ENCODE data around the gene SRMS.
"Not testable (repeated sequence)": the region's sequence is repeated elsewhere in the genome, so short reads cannot be mapped to it uniquely, and the experiment has no call there.

The SRMS gene

DNA sequence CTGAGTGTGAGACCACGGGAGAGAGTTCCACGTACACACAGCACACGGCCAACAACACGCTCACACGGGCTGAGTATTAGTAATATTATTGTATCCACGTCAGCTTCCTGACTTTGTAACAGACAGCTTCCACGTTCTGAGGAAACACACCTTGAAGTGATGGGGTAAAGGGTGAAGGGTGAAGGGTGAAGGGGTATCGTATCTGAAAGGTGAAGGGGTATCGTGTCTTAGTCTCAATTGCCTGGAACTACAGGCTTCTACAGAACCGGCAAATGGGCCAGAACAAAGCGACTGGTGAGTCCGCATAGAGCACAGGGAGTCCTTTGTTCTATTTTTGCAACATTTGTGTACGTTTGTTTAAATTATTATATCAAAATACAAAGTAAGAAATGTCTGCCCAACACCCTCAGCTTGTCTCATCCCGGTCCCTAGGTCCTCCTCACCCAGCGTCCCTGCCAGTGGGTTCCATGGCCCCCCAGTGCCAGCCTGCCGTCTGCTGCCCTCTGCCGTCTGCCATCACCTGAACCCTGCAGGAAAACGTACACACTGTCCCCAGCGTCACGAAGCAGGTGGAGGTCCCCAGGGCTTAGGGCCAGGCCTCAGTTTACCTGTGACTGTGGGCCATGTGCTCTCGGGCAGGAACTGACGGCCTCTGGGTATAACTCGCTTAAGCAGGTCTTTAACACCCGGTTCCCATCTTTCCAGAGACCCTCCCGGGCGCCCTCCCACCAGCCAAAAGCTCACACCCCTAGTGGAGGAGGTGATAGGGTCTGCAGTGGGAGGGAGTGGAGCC is 30.9 kb upstream of the SRMS start:
- DNase-seq, result no peak

DNA sequence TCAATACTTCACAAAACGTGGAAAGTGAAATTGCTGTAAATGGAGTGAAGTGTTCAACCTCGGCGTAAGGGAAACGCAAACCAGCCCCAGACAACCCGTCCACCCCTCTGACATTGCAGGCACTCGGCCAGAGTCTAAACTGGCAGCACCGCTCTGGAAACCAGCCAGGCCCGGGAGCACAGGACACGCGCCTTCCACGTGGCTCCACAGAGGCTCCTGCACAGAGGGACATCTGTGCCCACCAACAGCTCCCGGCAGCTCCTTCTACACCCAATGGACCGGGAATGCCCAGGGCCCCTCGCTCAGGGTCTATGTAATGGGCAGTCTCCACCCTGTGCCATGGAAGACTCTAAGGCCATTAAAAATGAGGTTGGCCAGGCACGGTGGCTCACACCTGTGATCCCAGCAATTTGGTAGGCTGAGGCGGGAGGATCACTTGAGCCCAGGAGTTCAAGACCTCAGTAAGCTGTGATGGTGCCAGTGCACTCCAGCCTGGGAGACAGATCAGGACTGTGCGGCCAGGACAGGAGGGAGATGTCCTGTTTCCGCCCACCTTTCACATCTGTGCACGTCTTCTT is 29.9 kb upstream of the SRMS start:
- no peak for DNase-seq

DNA sequence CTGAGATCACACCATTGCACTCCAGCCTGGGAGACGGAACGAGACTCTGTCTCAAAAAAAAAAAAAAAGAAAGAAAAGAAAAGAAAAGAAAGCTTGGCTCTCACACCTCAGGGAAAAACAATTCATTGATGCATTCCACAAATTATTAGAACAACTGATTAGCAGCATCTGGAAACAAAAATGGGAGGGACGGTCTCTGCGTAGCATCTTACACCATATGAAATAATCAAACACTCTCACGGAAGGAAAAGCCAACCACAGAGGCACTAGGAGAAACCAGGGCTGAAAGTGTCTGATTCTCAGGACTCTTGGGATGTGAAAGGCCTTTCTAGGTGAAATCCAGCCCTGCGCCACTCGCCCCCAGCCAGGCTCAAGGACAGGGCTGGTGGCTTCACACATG is 28.8 kb upstream of the SRMS start:
- no peak for DNase-seq

DNA sequence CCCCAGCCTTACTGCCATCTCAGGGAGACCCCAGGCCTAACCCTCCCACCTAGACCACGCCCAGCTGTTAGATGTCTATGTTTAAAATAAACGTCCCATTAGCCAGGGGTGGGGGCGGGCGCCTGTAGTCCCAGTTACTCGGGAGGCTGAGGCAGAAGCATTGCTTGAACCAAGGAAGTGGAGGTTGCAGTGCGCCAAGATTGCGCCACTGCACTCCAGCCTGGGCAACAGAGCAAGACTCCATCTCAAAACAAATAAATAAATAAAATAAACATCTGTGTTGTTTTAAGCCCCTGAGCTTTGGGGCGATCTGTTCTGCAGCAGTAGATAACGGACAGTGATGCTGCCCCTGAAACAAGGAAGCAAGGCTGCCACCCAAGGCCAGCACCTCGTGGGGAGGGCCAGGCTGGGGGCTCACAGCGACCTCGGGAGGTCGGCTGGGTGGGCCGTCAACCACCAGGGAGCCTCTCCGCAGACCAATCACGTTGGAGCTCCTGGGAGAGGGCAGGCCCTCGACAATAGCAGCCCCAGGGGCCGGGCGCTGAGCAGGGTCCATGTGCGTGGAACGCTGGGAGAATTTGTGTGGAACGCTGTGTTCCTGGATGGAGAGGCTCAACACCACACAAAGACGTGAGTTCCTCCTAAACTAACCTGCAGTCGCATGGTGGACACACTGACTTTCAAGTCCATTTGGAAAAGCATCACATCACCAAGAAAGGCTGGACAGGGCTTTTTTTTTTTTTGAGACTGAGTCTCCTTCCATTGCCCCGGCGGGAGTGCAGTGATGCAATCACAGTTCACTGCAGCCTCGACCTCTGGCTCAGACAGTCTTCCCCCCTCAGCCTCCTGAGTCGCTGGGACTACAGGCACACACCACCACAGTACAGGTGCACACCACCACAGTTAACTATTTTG is 27.5 kb upstream of the SRMS start:
- DNase-seq, result no peak

DNA sequence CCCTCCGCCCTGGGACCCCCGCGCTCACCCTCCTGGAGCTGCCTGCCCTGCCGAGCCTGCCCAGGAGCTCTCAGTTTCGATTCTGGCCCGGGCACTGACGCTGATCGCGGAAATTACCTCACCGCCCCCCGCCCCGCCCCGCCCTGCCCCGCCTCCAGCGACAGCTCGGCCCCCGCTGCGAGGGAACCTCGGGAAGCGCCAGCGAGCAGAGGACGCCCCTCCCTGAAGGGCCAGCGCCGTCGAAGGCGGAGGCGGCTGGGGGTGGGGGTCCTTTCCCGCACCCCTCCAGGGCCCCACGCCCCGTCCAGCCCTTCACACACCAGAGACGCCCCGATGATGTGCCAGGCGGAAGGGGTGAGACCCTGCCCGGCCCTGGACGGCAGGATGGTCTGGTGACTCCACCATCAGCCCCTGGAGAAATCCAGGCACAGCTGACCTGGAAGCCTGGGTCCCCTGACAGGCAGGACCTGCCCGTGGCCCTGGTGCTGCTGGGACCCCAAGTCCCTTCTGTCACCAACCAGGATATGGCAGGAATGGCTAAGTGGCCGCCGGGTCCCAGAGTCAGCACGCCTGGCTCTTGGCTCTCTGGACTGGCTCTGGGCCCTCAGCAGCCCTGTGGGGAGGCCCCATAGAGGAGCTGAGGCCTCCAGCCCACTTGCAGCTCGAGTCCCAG is 26.7 kb upstream of the SRMS start, which contains the start of gene HELZ2:
Gene HELZ2 (minus strand): TSS at position 84 of the 673 bp plus-strand sequence. CDS start 1,854 bp downstream, outside the sequence.
- peak; percentile 67 for DNase-seq

DNA sequence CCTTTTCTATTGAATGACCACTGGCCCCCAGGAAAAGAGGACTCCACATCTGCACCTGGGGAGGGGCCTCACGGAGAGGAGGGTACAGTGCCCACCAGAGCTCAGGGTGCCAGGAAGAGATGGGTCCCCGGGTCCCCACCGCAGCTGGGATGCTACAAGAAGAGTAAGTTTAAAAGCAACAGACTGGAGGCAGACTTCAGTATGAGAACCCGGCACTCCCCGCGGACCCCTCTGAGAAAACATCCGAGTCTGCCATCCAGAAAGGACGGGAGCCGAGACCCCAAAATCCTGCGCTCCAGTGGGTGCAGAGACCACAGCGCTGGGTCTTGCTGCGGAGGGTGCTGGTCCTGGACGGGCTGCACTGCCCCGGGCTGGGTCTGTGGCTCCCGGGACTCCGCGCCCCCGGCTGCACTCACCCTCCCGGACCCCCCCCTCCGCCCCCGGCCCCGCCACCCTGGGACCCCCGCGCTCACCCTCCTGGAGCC is 26.1 kb upstream of the SRMS start:
- DNase-seq, result no peak

DNA sequence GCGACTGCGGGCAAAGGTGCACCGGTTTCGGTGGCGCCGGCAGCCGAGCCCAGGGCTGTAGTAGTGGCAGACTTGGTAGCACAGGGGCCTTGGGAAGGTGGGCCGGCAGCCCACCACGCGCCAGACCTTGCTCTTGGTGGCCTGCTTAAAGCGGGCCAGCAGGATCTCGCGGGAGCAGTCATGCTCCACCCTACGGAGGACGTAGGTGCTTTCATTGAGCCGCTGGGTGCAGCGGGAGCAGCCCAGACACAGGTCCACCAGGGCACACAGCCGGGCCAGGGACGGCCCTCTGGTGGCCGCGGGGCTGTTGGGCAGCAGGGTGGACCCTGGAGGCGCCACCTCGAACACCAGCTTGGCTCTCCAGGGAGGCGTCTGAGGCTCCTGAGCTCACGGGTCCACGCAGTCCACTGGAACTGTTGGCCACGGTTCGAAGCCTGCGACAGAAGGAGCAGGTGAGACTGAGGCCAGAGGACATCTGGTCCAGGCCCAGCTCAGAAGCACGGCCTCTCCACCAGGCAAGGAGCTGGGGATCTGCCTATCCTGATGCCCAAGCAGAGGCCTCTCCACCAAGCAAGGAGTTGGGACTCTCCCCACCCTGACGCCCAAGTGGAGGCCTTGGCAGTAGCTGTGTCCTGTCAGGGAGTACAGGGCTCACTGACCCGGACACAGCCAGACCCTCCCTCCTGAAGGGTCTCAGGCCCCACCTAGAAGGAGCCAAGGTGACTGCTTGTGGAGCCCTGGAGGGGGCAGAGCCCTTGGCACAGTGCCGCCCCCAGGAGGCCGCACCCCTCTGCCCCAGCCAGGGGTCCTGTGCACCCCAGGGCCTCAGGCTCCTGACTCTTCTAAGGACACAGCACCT is 25.5 kb upstream of the SRMS start:
- no peak for DNase-seq

DNA sequence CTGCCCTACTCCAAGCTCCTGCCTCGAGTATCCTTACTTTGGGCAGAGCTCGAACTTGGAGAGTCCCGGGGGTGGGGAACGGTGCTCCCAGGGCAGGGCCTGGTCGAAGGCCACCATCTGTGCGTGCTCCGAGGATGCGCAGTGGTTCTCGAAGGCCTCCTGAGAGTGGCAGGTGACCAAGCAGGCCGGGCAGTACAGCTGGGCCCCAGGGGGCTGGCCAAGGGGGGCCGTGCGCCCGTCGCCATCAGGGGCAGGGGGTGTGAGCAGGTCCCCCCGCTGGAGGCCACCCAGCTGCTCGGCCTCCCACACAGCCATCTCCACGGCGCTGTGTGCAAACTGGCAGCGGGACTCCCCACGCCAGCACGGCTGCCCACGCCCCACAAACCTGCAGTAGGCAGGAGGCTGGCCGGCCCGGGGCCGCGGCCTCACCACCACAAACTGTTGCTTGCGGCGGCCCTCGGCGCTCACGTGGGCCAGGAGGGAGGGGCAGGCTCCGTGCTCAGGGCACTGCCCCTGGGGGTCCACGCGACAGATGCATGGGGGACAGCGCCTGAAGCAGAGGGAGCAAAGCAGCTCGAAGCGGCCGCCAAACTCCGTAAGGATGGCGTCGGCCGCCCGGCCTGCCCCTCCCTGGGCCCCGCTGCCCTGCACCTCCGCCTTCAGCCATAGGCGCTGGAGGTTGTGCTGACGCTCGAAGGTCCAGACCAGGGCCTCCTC is 24.7 kb upstream of the SRMS start:
- no peak for DNase-seq

DNA sequence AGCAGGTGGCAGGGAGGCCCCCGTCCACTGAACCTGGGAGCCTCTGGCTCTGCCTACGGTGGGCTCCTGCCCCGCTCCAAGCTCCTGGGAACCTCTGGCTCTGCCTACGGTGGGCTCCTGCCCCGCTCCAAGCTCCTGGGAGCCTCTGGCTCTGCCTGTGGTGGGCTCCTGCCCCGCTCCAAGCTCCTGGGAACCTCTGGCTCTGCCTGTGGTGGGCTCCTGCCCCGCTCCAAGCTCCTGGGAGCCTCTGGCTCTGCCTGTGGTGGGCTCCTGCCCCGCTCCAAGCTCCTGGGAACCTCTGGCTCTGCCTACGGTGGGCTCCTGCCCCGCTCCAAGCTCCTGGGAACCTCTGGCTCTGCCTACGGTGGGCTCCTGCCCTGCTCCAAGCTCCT is 23.5 kb upstream of the SRMS start:
- DNase-seq, result not testable (repeated sequence)

DNA sequence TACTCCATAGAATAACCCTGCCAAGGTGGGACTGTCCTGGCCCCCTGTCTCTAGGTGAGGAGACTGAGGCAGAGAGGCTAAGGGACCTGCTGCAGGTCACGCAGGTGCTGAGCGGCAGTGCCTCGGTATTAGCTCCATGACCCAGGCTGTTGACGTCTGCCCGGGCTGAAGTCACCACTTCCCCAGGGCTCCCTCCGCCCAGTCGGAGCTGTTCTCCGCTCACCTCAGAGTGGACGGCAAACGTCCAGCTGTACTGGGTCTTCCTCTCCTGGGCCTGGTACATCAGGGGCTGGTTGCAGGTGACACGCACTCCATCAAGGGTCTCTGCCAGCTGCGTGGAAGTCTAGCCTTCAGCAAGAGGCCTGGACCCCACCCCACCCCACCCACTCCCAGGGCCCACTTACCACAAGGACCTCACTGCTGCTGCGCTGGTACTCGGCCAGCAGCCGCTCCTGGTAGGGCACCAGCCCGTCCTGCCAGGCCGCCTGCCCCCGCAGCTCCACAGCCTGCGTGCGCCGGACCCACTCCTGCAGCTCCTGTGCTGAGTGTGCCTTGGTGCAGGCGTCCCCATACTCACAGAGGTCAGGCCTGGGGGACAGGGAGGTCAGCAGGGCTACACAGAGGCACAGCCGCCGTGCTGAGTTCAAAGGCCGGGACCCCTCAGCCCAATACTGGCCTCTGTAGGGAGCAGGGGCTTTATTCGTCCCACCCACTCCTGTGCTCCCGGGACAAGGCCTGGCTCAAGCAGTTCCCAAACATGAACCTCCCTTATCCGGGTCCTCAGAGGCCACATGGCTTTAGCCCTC is 22.9 kb upstream of the SRMS start:
- DNase-seq, result no peak

DNA sequence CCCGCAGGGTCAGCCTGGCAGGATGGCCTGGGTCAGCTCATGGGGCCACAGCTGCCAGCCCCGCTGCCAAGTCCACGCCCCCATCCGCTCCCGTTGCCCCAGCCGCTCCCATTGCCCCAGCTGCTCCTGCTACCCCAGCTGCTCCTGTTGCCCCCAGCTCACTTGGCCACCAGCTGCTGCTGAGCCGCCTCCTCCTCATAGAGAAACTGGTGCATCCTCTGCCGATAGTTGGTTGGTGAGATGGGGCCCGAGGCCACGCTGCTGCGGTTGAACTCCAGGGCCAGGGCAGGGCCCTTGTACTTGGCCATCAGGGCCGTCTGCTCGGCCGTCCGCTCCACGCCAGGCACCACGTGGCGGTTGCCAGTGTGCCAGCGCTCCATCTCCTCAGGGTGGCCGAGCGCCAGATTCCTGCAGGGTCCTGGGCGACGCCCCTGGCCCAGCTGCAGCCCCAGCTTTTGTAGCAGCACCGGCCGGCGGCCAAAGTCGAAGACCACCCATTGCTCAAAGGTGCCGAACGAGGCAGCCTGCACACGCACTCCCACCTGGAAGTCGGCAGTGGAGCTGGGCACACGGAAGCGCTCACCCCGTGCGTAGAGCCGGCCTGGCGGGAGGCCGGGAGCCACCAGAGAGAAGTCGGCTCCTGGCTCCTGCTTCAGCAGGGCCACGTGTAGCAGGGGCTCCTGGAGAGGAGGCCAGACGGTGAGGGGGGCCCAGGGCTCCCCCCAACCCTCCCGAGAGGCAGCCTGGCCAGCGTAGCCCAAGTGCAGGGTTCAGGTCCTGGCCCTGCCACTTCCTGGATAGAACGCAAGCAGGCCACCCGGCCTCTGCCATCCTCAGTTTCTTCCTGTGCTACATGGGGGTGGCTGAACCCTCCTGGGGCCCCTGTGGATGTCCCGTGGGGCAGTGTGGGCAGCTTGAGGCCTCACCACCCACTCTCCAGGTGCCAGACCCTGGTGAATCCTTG is 21.7 kb upstream of the SRMS start:
- no peak for DNase-seq

DNA sequence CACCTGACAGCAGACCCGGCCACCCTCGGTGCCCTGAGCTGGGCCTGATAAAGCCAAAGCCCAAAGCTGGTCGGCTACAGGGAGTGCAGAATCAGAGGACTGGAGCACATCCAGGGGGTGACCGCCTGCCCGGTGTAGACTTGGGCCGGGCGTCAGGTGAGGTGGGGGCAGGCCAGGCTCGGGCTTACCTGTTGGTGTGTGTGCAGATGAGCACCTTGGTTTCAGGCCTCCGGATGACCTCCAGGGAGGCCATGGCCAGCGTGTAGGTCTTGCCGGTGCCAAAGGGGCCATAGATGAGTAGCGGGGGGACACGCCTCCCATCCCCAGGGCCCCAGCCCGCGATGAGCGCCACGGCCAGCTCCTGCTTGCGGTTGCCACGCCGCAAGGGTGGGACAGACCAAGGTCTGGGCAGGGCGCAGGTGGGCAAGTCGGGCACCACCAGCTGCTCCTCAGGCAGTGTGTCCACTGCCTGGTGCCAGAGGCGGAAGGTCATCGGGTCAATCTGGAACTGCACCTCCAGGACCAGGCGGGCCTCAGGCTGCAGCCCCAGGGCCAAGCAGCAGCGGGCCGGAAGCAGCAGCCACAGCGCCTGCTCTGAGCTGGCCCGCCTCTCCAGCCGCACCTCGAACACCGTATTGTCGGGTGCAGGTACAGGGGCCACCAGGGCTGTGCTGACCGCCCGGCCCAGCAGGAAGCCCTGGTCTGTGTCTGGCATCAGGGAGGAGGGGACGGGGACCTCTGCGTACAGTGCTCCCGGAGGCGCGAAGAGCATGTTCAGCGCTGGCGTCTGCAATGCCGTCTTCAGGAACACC is 20.8 kb upstream of the SRMS start:
- no peak for DNase-seq

DNA sequence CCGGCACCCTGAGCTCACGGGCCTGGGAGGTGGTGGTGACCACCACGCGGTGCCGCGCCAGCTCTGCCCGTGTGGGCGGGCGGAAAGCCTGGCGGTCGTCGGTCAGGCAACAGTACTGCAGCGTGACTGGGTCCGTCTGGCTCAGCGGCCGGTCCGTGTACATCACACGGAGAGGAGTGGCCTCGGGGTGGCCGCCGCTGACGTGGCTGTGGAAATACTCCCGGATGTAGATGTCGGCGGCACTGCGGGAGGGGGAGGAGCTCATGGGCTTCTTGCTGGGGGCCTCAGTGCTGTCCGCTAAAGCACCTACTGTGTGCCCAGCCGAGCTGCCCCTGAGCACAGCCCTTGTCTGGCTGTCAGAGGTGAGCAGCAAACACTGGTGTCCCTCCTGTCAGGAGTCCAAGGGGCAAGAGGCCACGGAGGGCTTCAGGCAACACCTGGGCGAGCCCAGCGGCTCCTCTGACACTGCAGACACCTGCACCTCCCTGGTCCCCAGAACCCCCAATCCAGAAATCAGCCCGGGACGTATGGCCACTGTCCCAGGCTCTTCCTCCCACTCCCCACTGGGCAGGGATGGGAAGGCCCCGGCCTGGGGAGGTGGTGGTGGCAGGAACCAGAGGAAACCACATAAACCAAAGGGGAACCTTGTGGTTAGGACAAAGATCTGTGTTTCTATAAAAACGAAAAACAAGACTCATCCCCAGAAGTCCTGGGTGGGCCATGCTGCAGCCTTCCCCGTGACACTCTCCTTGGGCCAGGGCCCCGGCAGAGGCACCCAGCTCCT is 20.0 kb upstream of the SRMS start:
- peak; percentile 61 for DNase-seq

DNA sequence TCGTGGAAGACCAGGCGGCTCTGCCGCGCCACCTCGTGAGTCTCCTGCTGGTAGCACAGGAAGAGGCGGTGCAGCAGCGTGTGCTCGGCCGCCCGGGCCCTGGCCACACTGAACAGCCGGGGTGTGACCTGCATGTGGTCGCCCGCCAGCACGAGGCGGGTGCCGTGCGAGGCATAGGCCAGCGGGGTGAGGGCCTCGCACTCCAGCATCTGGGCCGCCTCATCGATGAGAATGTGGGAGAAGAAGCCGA is 19.5 kb upstream of the SRMS start:
- peak; percentile 3 for DNase-seq

DNA sequence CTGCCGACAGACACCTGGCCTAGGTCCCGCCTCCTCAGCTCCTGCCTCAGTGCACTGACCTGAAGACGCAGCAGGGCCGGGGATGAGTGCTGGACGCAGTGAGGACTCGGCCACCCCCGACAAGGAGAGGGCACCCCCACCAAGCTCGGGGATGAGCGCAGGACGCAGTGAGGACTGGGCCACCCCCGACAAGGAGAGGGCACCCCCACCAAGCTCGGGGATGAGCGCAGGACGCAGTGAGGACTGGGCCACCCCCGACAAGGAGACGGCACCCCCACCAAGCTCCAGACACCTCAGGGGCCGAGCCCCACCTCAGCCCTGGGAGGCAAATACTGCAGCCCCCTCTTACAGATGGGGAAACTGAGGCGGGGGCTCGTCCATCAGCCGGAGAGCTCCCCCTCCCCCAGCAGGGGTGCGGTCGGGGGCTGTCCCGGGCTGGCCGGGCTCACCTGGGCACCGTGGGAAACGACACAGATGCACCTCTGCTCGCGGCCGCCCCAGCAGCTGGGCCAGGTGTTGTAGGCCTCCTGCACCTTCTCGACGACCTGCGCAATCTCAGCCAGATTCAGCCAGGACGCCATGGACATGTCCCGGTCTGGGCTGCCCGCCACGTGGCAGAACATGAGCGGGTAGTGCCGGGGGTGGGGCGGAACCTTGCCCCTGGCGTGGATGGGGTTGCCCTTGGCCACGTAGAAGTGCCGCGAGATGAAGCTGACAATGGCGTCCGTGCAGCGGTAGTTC is 19.0 kb upstream of the SRMS start:
- no peak for DNase-seq

DNA sequence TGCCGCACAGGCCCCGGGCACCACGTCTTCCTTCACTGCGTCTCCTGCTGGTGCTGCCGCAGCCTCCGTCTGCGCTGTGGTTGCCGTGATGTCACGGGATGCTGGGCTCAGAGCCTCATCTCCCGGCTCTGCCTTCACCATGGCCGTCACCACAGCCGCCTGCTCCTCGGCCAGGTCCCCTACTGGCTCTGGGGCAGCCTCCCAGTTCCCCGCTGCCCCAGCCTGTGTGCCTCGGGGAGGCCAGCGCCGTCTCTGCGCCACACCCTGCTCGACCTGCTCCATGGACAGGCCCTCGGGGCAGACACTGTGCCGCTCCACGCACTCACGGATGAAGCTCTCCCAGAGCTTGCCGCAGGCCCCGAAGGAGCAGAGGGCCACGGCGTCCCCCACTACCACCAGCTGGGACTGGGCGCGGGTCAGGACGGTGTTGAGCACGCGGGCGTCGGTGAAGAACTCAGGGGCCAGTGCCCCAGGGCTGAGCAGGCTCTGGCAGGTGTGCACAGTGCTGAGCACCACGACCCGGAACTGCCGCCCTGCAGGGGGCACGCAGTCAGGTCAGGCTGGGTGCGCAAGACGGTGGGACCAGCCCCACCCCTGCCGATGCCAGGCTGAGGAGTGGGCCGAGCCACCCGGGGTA is 18.3 kb upstream of the SRMS start:
- DNase-seq, result no peak

Data from CD4-positive, alpha-beta T cell treated with Interleukin-4 for 4 hours (primary cell).